Gastroesophageal sphincter (tissue), 4 donors: ENCODE data around the gene CARS2. TPM values are rescaled to one million over a fixed set of nuclear protein-coding genes. Genes with fewer than 3 reads are reported as not detected.
A peak's percentile ranks its signal among the peaks of the same experiment; 100 is the strongest.
"Not testable (repeated sequence)": the region's sequence is repeated elsewhere in the genome, so short reads cannot be mapped to it uniquely, and the experiment has no call there.

ENCODE experiments used
- ATAC-seq: fragments of 150-250 bp; one replicate; pipeline ENCODE4 v1.9.1; 2016; ENCODE audit warnings: mild to moderate bottlenecking, moderate library complexity
- H3K27ac ChIP-seq, 4 donors: fragments of 200-600 bp; sonication (generic) in 3 of 4; 1 replicate in 3 of 4; 2 replicates in 1 of 4; pipeline ENCODE4 v1.5.1; 2016 to 2019
- H3K27me3 ChIP-seq: fragments of 200-600 bp; sonication (generic); one replicate; pipeline ENCODE4 v1.5.1; 2019
- H3K36me3 ChIP-seq, 2 donors: fragments of 200-600 bp; sonication (generic); one replicate each; pipeline ENCODE4 v1.5.1; 2019; ENCODE audit warnings: control low read depth in 1 of 2
- H3K4me1 ChIP-seq, 3 donors: fragments of 200-600 bp; sonication (generic); 1 replicate in 2 of 3; 2 replicates in 1 of 3; pipeline ENCODE4 v1.5.1; 2016 to 2019; ENCODE audit warnings: control low read depth in 2 of 3
- H3K4me3 ChIP-seq, 2 donors: fragments of 200-600 bp; sonication (generic); one replicate each; pipeline ENCODE4 v1.5.1; 2019; ENCODE audit warnings: mild to moderate bottlenecking in 1 of 2, moderate library complexity in 1 of 2
- H3K9me3 ChIP-seq, 3 donors: fragments of 200-600 bp; sonication (generic); one replicate each; pipeline ENCODE4 v1.5.1; 2017 to 2019; ENCODE audit warnings: control low read depth in 2 of 3
- CTCF ChIP-seq, 4 experiments: fragments of 200-600 bp in 2 of 4; fragments of 450-650 bp in 2 of 4; sonication (generic) in 1 of 4; IDR thresholded peaks; one replicate each; pipeline ENCODE4 v1.5.1; 2017 to 2019; ENCODE audit warnings: antibody characterized with exemption in 4 of 4, mild to moderate bottlenecking in 2 of 4, moderate library complexity in 2 of 4
- EP300 ChIP-seq: sonication (generic); formaldehyde crosslinking; IDR thresholded peaks from one replicate; pipeline ENCODE4 v1.6.1; 2017; ENCODE audit warnings: antibody characterized with exemption, mild to moderate bottlenecking
- POLR2A ChIP-seq, 2 donors: fragments of 450-650 bp; IDR thresholded peaks; one replicate each; pipeline ENCODE4 v1.6.1; 2017; ENCODE audit warnings: antibody characterized with exemption in 2 of 2, mild to moderate bottlenecking in 2 of 2, moderate library complexity in 1 of 2
- POLR2AphosphoS5 ChIP-seq: sonication (generic); formaldehyde crosslinking; IDR thresholded peaks from one replicate; pipeline ENCODE4 v1.6.1; 2017; ENCODE audit warnings: antibody characterized with exemption
- WGBS, 2 donors: methylation state at CpG; one replicate each; pipeline ENCODE4 v1.1.5; 2018; ENCODE audit warnings: low coverage in 1 of 2; 5-methylcytosine and 5-hydroxymethylcytosine counted together
- total RNA-seq, 4 donors: library from RNA; depleted of rRNA; stranded (reverse); fragments of >200 nt; gene quantifications; one replicate each; pipeline ENCODE4 v1.1.0, GENCODE V29; 2016

The CARS2 gene
- total RNA-seq, 4 donors from 2014 or later: 36.6 to 69.1 (median 53.8) TPM

GRCh38 chr13:110677731-110678545 lies 28.0 kb downstream of the CARS2 start:
- no peak for TF ChIP-seq CTCF (IDR thresholded peaks at IDR 0.05)
- no peak for TF ChIP-seq EP300
- no peak for TF ChIP-seq POLR2AphosphoS5
- TF ChIP-seq POLR2A (IDR thresholded peaks at IDR 0.05): no peak
- 91 to 96% methylated on average over 11 to 14 of the region's 28 CpGs for WGBS, 2 donors
- no peak overlapping the region for H3K4me3 ChIP-seq
- H3K9me3 ChIP-seq: no peaks in the 10 kb centered on the region
- H3K4me1 ChIP-seq: no peaks in the 10 kb centered on the region
- H3K27me3 ChIP-seq: no peaks in the 10 kb centered on the region
- ATAC-seq: no peak
- no peak overlapping the region for H3K27ac ChIP-seq
- peaks cover 0 to 76% of the 10 kb centered on the region in 2 donors for H3K36me3 ChIP-seq

DNA sequence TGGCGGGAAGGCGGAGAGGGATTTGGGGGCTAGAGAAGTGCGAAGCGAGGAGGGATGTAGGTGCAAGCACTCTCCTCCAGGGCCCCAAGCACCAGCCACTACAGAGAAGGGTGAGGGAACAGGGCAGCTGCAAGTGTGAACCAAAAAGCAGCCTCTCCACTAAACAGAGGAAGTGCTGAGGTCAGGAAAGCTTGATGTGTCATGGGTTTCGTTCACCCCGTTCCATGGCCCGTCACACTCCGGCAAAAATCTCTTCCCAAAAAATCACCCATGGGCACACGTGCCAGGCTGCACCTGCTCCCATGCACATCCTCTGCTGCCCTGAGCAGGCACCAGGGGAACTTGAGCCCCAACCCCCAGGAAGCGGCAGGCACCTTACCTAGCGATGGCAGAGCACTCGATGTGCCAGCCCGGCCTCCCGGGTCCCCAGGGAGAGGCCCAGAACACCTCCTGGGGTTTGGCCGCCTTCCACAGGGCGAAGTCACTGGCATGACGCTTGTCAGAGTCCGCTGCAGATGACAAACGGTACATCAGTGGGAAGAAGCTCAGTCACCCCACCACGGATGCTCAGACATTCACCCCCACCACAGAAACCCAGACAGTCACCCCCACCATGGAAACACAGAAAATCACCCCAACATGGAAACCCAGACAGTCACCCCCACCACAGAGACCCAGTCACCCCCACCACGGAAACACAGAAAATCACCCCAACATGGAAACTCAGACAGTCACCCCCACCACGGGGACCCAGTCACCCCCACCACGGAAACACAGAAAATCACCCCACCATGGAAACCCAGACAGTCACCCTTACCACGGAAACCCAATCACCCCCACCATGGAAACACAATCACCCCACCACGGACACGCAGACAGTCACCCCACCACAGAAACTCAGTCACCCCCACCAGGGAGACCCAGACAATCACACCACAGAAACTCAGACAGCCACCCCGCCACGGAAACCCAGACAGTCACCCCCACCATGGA lies 29.0 kb downstream of the CARS2 start:
- Histone ChIP-seq H3K27ac (no peak overlapping the region), H3K4me3 (no peak overlapping the region), H3K9me3 (no peaks in the 10 kb centered on the region), H3K27me3 (no peaks in the 10 kb centered on the region), H3K36me3 (peaks cover 0 to 65% of the 10 kb centered on the region in 2 donors), H3K4me1 (no peaks in the 10 kb centered on the region)
- 92% methylated on average over 4 of the region's 28 CpGs; no CpG with 5 or more reads in 1 of the 2 donors for WGBS, 2 donors
- ATAC-seq: peak; percentile 28
- TF ChIP-seq POLR2A (IDR thresholded peaks at IDR 0.05) (no peak), POLR2AphosphoS5 (no peak), CTCF (IDR thresholded peaks at IDR 0.05) (no peak), EP300 (no peak)

- H3K36me3 ChIP-seq: peaks cover 0 to 67% of the 10 kb centered on the region in 2 donors
- H3K27ac ChIP-seq, H3K9me3 ChIP-seq, H3K4me1 ChIP-seq, H3K4me3 ChIP-seq, H3K27me3 ChIP-seq, ATAC-seq: not testable (repeated sequence)
- 95% methylated on average over 8 of the region's 11 CpGs; no CpG with 5 or more reads in 1 of the 2 donors for WGBS, 2 donors
These were observed 36.1 kb downstream of the CARS2 start for GRCh38 chr13:110669814-110670213.

GRCh38 chr13:110669036-110669435 lies 36.9 kb downstream of the CARS2 start:
- H3K27ac ChIP-seq: no peak overlapping the region
- H3K4me3 ChIP-seq: no peak overlapping the region
- H3K27me3 ChIP-seq: no peaks in the 10 kb centered on the region
- TF ChIP-seq EP300: no peak
- TF ChIP-seq CTCF (IDR thresholded peaks at IDR 0.05): no peak
- no peak for TF ChIP-seq POLR2AphosphoS5
- TF ChIP-seq POLR2A (IDR thresholded peaks at IDR 0.05): no peak
- peaks cover 0 to 72% of the 10 kb centered on the region in 2 donors for H3K36me3 ChIP-seq
- H3K9me3 ChIP-seq: peaks cover 0 to 8% (median 0%) of the 10 kb centered on the region in 3 donors
- H3K4me1 ChIP-seq: no peaks in the 10 kb centered on the region
- WGBS, 2 donors: 83 to 91% methylated on average over 4 to 8 of the region's 9 CpGs
- ATAC-seq: no peak

DNA sequence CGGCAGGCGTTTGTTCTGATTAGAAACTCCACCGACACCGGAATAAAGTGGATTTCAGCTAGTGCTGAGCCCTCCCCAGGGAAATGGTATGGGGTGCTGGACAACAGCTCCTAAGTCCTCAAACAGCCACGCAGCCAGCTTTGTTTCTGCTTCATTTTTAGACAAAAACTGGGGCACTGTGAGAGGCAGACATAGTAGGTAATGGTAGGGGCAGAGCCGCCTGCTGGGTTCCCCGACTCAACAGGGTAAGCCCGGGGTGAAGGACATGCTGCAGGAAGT lies 39.7 kb downstream of the CARS2 start:
- TF ChIP-seq CTCF (IDR thresholded peaks at IDR 0.05) (no peak), POLR2AphosphoS5 (no peak), POLR2A (IDR thresholded peaks at IDR 0.05) (no peak), EP300 (no peak)
- Histone ChIP-seq H3K27me3 (no peaks in the 10 kb centered on the region), H3K36me3 (peaks cover 0 to 96% of the 10 kb centered on the region in 2 donors), H3K9me3 (peaks cover 0 to 8% (median 0%) of the 10 kb centered on the region in 3 donors), H3K4me1 (no peaks in the 10 kb centered on the region), H3K27ac (no peak overlapping the region), H3K4me3 (no peak overlapping the region)
- no peak for ATAC-seq
- WGBS, 2 donors: 63 to 92% methylated on average over 2 to 3 of the region's 8 CpGs
